Stimulated activated CD4-positive, alpha-beta T cell treated with anti-CD3 and anti-CD28 coated beads, Interleukin-12 subunit alpha, Interleukin-12 subunit beta, amount 100 ng/mL, for 4 hours (primary cell): ENCODE measurements around the gene KLF13.

Experiments used
- DNase-seq: peaks from one replicate; pipeline ENCODE4 v3.0.0-alpha.2; 2020

The KLF13 gene

GRCh38 chr15:31405200-31405920, 78.7 kb downstream of the KLF13 start:
- DNase-seq, result no peak

- no peak for DNase-seq
These were observed 80.7 kb downstream of the KLF13 start for GRCh38 chr15:31407376-31407775.

DNA sequence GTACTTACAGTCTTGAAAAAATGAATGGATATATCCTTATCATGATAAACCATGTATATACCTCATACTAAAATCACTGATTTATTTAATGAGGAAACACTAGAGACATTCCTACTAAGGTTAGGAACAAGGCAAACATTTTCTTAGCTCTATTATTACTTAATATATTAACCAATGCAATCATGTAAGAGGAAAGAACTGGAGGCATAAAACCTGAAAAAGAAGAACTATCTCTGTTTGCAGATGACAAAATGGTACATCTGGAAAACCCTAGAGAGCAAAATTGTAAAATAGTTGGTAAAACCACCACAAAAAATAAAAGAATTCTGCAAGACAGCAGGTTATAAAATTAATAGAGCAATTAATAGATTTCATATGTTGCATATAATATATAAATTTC, 81.2 kb downstream of the KLF13 start:
- DNase-seq, result no peak

GRCh38 chr15:31408724-31409123, 82.1 kb downstream of the KLF13 start:
- no peak for DNase-seq

GRCh38 chr15:31409171-31409570, 82.5 kb downstream of the KLF13 start:
- DNase-seq, result no peak

DNA sequence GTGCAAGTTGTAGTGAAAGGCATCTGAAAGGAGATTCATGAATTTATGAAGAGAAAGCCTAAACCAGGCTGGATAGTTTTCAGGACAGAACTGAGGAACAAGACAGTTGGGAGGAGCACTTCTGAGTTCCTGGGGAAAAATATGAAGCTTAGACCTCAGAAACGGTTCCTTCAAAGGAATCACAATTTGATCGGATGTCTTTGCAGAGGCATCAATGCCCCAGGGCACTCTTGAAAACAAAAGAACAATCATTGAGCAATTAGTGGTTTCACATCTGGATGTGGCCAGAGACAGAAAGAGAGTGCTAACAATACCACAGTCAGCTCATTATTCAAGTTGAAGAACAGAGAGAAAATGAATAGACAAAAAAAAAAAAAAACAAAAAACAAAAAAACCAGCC, 86.2 kb downstream of the KLF13 start:
- no peak for DNase-seq

DNA sequence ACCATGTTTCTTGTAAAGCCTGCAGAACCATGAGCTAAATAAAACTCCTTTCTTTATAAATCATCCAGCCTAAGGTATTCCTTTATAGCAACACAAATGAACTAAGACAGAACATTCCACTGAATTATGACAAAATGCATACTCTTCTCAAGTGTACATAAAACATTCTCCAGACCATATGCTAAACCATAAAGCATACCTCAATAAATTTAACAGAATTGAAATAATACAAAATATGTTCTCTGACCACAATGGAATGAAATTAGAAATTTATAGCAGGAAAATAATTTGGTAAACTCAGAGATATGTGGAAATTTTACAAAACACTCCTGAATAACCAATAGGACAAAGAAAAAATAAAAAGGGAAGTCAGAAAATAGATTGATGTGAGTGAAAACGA, 88.6 kb downstream of the KLF13 start:
- DNase-seq, result no peak

DNA sequence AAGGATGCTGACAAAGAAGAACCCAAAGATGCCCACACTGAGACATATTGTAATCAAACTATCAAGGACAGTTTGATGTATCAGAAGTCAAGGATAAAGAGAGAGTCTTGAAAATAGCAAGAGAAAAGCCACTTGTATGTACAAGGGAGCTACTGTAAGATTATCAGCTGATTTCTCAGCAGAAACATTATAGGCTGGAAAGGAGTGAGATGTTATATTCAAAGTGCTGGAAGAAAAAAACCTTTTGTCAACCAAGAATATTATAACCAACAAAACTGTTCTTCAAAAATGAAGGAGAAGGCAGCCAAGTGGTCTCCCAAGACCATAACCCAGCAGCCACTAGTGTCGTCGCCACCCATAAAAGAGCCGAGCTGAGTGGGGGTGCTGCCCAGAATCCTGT, 93.2 kb downstream of the KLF13 start:
- no peak for DNase-seq

DNA sequence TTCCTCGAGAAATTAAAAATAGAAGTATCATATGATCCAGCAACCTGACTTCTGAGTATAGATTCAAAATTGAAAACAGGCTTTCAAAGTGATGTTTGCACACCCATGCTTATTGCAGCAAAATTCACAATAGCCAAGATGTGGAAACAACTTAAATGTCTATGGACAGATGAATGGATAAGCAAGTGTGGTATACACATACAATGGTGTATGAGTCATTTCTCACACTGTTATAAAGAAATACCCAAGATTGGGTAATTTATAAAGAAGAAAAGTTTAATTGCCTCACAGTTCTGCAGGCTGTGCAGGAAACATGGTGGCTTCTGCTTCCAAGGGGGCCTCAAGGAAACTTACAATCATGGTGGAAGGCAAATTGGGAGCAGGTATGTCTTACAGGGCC, 100.8 kb downstream of the KLF13 start:
- DNase-seq, result no peak
